Left hindlimb (tissue), 1 donor: Measurements from ENCODE around the gene NPR3.

Experiments
- DNase-seq: peaks from one replicate; pipeline ENCODE4 v3.0.0-alpha.2; 2018

Gene NPR3

DNA sequence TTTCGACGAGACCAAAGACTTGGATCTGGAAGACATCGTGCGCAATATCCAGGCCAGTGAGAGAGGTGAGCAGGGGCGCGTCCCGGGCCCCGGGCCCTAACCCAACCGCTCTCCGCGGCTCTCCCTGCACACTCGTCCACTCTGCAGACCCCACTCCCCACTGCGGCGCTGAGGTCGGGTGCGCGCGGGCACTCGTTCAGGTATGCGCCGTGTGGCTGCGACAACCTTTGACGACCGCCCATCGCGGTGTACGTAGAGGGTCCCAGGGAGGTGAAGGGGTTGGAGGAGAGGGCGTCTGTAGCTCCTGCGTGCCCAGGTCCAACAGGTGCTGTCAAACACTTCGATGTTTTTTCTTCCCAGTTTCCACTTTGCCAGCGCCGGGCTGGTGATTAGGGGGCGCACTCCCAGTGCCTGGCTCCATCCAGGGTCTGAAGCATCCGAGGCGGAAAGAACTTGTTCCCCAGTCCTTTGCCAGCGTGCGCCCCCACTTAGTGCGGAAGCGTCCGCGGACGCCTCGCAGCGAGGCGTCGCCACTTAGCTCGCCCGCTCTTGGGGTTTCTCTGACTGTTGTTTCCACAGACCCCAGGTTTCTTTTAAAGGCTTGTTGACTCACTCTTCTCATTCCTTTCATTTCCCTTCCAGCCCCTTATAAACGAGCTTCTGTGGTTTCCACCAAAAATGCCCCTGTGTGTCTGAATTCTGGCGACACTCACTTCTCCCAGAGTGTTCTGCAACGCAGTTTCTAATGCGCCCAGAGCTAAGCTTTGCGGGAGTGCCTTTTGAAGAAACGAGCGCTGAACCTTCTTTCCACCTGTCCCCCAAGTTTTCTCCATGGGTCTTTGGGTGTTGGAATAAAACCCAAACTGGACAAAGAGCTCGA is 1.6 kb downstream of the NPR3 start:
- DNase-seq: no peak

- DNase-seq: no peak
Observed at GRCh38 chr5:32713361-32713769, 2.2 kb downstream of the NPR3 start.

- DNase-seq: peak; percentile 56
Observed at GRCh38 chr5:32713770-32714381, 2.8 kb downstream of the NPR3 start.

DNA sequence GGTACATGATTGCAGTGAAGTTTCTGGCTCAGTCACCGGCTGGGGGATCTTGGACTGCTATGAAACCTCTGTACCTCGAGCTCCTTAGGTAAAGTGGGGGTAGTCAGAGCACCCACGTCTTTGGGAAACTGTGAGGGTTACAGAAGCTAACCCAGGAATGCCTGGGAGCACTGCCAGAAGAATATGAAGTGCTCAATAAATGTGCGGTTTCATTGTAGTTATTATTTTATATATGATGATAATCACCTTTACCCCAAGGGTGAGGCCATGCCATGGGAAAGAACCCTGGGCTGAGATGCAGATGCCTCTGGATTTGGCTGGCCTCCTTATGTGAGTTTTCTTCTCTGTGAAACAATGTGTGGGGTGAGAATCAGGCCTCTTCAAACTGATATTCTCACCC is 3.7 kb downstream of the NPR3 start:
- no peak for DNase-seq

- DNase-seq: no peak
Observed at GRCh38 chr5:32720300-32720699, 9.2 kb downstream of the NPR3 start.

- DNase-seq: no peak
Observed at GRCh38 chr5:32721626-32722025, 10.5 kb downstream of the NPR3 start.

DNA sequence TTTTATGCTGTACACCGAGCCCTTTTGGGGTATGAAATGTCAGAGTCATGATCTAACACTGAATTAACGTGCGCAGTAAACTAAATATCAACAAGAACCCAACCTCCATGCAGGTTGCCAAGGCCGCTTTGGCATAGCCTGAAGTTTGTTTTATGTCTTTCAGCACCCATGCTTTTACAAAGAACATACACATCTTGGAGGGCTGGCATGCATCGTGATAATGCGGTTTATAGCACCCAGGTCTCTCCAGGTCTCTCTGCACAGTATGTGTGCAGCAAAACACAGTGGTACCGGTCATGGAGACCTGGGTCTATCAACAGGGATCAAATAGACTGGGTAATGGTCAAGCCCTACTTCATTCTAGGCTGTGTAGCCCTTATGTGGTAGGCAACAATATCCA is 11.8 kb downstream of the NPR3 start:
- no peak for DNase-seq

DNA sequence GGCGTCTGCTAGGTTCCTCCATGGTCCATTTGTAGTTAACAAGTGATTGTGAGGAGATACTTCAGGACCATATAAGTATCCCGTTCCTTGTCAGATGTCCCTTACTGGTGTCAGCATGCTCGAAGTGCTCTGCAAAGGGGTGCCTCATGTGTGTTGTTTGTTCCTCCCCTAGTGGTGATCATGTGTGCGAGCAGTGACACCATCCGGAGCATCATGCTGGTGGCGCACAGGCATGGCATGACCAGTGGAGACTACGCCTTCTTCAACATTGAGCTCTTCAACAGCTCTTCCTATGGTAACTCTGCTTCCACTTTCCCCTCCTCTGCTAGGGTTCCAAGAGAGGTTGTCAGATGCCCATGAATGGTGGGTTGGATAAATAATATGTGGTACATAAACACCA is 13.4 kb downstream of the NPR3 start:
- DNase-seq: no peak

GRCh38 chr5:32726086-32726557 is 15.0 kb downstream of the NPR3 start:
- DNase-seq: no peak

DNA sequence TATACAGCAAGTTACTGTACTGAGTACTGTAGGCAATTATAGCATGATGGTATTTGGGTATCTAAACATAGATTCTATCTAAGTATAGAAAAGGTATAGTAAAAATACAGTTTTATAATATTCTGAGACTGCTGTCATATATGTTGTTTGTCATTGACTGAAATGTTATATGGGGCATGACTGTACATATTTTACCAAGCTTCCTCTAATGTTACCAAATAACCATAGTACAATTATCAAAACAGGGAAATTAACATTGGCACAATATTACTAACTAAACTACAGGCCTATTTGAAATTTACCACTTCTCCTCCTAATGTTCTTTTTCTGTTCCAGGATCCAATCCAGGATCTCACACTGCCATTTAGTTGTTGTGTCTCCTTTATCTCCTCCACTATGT is 18.5 kb downstream of the NPR3 start:
- DNase-seq: no peak

GRCh38 chr5:32733590-32734340 is 22.6 kb downstream of the NPR3 start:
- DNase-seq: no peak

DNA sequence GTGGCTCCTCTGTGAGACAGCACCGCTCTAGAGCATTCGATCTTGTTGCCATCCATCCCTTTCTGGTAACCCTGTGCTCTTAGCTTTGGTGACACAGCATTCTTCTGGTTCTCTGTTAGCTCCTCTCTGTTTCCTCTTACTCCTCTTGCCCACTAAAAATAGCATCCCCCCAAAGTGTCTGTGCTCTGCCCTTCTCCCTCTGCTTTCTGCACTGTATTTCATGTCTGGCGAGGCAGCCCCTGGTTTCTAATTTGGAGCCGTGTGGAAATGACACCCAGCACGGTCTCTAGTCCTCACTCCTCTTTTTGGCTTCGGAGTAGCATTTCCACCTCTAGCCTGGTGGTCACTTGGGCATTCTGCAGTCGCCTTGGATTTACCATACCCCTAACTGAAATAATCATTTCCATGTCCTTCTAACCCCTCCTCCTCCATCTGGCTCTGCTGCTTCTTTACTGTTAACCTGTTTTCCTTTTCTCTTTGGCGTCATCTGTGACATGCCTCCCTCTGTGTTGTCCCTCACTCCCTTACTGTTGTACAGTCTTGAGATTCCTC is 23.8 kb downstream of the NPR3 start:
- DNase-seq: no peak

GRCh38 chr5:32735512-32735911 is 24.4 kb downstream of the NPR3 start:
- DNase-seq: no peak

DNA sequence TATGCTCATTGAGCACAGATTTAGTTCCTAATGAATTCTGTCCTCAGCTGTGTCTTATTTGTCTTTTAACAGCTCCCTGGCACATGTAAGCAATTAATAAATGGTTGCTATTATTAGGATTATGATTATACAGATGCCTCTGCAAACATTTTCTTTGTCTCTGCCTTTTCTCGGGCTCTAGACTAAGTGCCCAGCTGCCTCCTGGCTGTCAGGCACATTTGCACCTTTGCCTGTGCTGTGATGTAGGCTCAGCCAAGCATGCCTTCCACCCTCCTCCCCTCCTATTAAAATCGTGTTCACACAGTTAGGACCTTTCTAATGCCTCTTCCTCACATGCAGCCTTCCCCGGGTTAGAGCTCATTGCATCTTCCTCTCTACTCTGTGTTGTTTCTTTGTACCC is 25.7 kb downstream of the NPR3 start:
- DNase-seq: no peak

- no peak for DNase-seq
Observed at GRCh38 chr5:32740651-32741050, 29.5 kb downstream of the NPR3 start.

DNA sequence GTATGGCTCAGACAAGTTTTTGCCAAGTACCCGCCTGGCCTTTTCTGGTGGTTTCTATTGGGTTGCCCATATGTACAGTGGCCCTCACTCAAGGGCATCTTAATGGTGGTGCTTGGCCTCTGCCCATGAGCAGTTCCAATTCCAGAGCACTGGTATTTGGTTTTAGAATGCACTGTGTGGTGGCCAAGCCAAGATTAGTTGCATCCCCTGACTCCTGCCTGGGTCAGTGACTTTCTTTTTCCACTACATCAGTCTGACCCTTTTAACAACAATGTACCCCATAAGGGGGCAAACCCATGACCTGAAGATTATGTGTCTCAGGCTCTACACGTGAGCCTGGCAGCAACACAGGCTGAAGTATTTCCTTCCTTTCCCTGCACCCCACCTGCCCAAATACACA is 34.2 kb downstream of the NPR3 start:
- no peak for DNase-seq

GRCh38 chr5:32752411-32752810 is 41.3 kb downstream of the NPR3 start:
- DNase-seq: no peak

- DNase-seq: no peak
Observed at GRCh38 chr5:32753051-32753450, 41.9 kb downstream of the NPR3 start.

GRCh38 chr5:32753765-32754164 is 42.6 kb downstream of the NPR3 start:
- DNase-seq: no peak

DNA sequence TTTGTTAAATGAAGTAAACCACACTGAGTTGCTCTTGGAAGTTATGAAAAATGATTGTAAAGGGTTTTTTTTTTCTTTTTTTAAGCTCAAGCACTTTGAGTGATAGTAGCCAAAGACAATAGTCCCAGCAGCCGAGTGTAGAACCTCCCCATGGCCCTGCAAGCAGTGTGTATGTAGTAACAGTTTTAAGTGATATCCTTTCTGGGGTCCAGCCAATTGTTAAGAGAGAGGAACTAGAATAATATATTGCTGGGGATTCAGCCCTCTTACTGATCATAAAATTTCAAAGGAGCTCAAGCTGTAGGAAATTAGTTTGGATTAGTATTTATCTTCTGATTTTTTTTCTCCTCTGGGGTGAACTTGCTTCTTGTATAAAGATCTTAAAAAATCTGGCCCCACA is 43.2 kb downstream of the NPR3 start:
- no peak for DNase-seq

DNA sequence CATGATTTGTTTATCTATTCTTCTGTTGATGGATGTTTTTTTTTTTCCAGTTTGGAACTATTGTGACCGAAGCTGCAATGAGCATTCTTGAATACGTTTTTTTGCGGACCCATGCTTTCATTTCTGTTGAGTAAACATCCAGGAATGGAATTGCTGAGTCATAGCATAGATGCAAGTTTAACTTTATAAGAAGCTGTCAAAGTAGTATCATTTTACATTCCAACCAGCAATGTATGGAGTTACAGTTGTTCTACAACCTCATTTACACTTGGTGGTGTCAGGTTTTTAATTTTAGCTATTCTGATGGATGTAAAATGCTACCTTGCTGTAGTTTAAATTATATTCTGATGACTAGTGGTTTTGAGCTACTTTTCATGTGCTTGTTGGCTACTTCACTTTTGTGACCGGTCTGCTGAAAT is 49.0 kb downstream of the NPR3 start:
- DNase-seq: no peak

DNA sequence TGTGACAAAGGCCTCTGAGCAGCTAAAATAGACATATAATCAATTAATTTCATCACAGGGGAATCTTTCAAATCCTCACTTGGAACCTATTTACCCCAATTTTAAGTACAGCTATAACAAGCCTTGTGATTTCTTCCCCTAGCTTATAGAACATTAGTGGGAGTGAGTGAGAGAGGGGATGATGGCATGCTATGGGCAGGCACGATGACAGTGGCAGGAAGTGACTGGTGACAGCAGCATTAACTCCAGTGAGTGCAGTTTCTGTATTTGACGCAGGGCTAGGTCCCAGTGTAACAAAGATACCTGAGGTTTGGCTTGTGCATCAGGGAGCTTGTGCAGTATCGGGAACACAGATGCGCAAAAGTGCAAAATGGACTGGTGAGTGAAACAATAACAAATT is 54.1 kb downstream of the NPR3 start:
- no peak for DNase-seq

DNA sequence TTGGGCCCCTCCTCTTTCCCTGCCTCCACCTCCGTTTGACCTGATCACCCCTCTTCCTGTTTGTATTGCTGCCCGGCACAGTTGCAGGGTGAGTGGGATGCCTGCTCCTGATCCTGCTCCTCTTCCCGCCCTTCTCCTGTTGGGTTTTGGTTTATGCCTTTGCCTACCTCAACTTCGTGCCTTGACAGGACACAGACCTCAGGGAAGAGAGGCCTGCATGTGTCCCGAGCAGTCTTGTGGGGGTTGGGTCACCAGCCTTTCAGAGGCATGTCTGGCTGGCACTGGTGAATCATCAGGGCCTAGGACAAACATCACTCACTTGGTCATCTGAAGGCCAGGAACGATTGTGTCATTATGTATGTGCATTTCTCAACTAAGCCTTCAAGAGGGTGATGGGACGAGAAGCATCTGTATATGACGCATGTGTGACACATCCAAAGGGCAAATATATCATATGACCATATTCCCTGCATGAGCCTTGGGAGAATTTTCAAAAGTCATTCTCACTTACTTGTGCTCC is 56.9 kb downstream of the NPR3 start:
- no peak for DNase-seq
